ENCODE results near the gene CDC42BPA.

DNA sequence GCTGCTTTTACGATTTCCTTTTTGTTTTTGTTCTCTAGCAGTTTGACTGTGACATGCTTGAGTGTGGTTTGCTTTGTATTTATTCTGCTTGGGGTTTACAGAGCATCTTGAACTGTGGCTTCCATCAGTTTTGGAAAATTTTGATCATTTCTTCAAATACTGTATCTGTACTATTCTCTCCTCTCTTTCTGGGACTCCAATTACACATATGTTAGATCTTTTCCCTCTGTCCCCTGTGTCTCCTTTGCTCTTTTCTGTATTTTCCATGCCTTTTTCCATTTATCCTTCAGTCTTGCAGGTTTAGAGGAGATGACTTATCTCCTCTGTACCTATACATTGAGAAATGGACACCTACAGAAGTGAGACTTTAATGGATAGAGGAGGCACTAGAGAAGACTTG is 346.5 kb downstream of the CDC42BPA start:
- TF ChIP-seq, protein P1, sequence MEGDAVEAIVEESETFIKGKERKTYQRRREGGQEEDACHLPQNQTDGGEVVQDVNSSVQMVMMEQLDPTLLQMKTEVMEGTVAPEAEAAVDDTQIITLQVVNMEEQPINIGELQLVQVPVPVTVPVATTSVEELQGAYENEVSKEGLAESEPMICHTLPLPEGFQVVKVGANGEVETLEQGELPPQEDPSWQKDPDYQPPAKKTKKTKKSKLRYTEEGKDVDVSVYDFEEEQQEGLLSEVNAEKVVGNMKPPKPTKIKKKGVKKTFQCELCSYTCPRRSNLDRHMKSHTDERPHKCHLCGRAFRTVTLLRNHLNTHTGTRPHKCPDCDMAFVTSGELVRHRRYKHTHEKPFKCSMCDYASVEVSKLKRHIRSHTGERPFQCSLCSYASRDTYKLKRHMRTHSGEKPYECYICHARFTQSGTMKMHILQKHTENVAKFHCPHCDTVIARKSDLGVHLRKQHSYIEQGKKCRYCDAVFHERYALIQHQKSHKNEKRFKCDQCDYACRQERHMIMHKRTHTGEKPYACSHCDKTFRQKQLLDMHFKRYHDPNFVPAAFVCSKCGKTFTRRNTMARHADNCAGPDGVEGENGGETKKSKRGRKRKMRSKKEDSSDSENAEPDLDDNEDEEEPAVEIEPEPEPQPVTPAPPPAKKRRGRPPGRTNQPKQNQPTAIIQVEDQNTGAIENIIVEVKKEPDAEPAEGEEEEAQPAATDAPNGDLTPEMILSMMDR (IDR thresholded peaks at IDR 0.05): no peak
- TF ChIP-seq POLR2A (IDR thresholded peaks at IDR 0.05): no peak

Data from lower leg skin (tissue), 3 donors.